Epithelial cell of proximal tubule (primary cell): ENCODE measurements around the gene SLC25A33. TPM values are rescaled to one million over a fixed set of nuclear protein-coding genes. Genes with fewer than 3 reads are reported as not detected.
A peak's percentile ranks its signal among the peaks of the same experiment; 100 is the strongest.
"Not testable (repeated sequence)": the region's sequence is repeated elsewhere in the genome, so short reads cannot be mapped to it uniquely, and the experiment has no call there.

ENCODE experiments used
- DNase-seq: peaks from one replicate; pipeline ENCODE4 v3.0.0-alpha.2; 2011; ENCODE audit warnings: low read depth
- H3K4me3 ChIP-seq: 2 replicates; pipeline ENCODE4 v1.5.1; 2011; ENCODE audit warnings: low read depth, mild to moderate bottlenecking, low read length
- CTCF ChIP-seq: conservative IDR thresholded peaks from 2 replicates; pipeline ENCODE4 v1.5.1; 2012; ENCODE audit warnings: low read depth, mild to moderate bottlenecking, low read length
- total RNA-seq: library from RNA; depleted of rRNA; stranded (reverse); fragments of >200 nt; gene quantifications from 2 replicates; pipeline ENCODE4 v1.2.3, GENCODE V29; 2015

The SLC25A33 gene
- total RNA-seq, 1 donor from 2014 or later = 6.2 TPM

DNA sequence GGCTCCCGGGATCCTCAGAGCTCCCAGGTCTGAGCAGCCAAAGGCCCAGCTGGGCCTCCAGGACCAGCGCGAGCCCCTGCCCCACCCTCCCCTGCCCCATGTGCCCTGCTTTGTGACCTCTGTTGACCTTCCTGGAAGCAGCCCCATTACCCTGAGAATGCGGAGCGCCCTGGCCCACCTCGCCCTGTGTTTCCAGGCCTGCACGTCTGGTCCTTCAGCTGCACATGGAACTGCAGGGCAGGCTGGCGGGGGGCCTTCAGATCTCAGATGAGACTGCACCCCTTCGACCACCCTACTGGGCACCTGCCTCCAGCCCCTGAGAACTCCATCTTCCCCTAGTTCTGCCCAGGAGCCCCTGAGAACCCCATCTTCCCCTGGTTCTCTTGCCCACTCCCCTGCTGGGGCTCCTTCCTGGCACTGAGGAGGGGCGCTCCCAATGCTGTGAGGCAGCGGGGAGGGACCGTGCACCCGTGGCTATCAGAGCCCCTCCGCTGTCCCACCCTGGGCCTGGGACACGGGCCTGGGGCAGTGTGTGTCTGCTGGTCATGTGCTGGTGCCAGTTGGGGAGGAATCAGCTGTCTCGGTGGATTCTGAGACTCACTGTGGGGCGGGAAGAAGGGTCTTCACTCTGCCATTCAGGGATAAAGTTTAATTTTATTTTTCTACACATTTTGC lies 74.5 kb downstream of the SLC25A33 start:
- no peak for TF ChIP-seq CTCF
- no peak for DNase-seq
- no peak overlapping the region for H3K4me3 ChIP-seq

GRCh38 chr1:9615316-9616063 lies 76.2 kb downstream of the SLC25A33 start:
- peak; percentile 77 for TF ChIP-seq CTCF
- no peak overlapping the region for H3K4me3 ChIP-seq
- DNase-seq = no peak

- no peak for DNase-seq
- TF ChIP-seq CTCF = no peak
- no peak overlapping the region for H3K4me3 ChIP-seq
These were observed 79.8 kb downstream of the SLC25A33 start for GRCh38 chr1:9618909-9619679.

GRCh38 chr1:9621032-9621431 lies 81.8 kb downstream of the SLC25A33 start:
- no peak overlapping the region for H3K4me3 ChIP-seq
- DNase-seq = no peak
- TF ChIP-seq CTCF = no peak

- no peak for DNase-seq
These were observed 84.8 kb downstream of the SLC25A33 start for GRCh38 chr1:9624081-9624480.

GRCh38 chr1:9625030-9625429 lies 85.8 kb downstream of the SLC25A33 start:
- H3K4me3 ChIP-seq, DNase-seq: not testable (repeated sequence)

More at GRCh38 chr1:9624081-9624480, 84.8 kb downstream of the SLC25A33 start:
- no peak for TF ChIP-seq CTCF
- no peak overlapping the region for H3K4me3 ChIP-seq

- no peak for TF ChIP-seq CTCF
- H3K4me3 ChIP-seq = no peak overlapping the region
- DNase-seq = no peak
These were observed 86.9 kb downstream of the SLC25A33 start for GRCh38 chr1:9626201-9626608.
